Sigmoid colon (tissue), 7 donors: ENCODE results near the gene EMILIN1. TPM values are rescaled to one million over a fixed set of nuclear protein-coding genes. Genes with fewer than 3 reads are reported as not detected.

Source experiments
- DNase-seq: peaks from one replicate; pipeline ENCODE4 v3.0.0-alpha.2; 2019
- H3K27ac ChIP-seq, 4 donors: fragments of 200-600 bp; sonication (generic); one replicate each; pipeline ENCODE4 v1.5.1; 2016 to 2019; ENCODE audit warnings: mild to moderate bottlenecking in 1 of 4
- H3K27me3 ChIP-seq, 3 donors: fragments of 200-600 bp; sonication (generic); one replicate each; pipeline ENCODE4 v1.5.1; 2019; ENCODE audit warnings: mild to moderate bottlenecking in 1 of 3
- H3K36me3 ChIP-seq, 4 donors: fragments of 200-600 bp; sonication (generic); one replicate each; pipeline ENCODE4 v1.5.1; 2016 to 2019
- H3K4me1 ChIP-seq, 4 donors: fragments of 200-600 bp; sonication (generic); one replicate each; pipeline ENCODE4 v1.5.1; 2017 to 2019
- H3K4me3 ChIP-seq, 4 donors: fragments of 200-600 bp; sonication (generic); one replicate each; pipeline ENCODE4 v1.5.1; 2017 to 2019; ENCODE audit warnings: mild to moderate bottlenecking in 2 of 4, moderate library complexity in 1 of 4
- H3K9me3 ChIP-seq, 4 donors: fragments of 200-600 bp in 3 of 4; sonication (generic) in 3 of 4; one replicate each; pipeline versions ENCODE4 v1.5.1 to v1.6.1; 2013 to 2019
- EP300 ChIP-seq, 4 donors: sonication (generic); formaldehyde crosslinking; IDR thresholded peaks; one replicate each; pipeline ENCODE4 v1.6.1; 2017; ENCODE audit warnings: antibody characterized with exemption in 4 of 4
- POLR2A ChIP-seq, 2 donors: fragments of 450-650 bp; IDR thresholded peaks; one replicate each; pipeline ENCODE4 v1.6.1; 2016; ENCODE audit warnings: antibody characterized with exemption in 2 of 2, mild to moderate bottlenecking in 2 of 2, moderate library complexity in 2 of 2
- POLR2AphosphoS5 ChIP-seq, 4 donors: sonication (generic); formaldehyde crosslinking; IDR thresholded peaks; one replicate each; pipeline ENCODE4 v1.6.1; 2017; ENCODE audit warnings: antibody characterized with exemption in 4 of 4
- whole genome bisulfite sequencing, 2 donors: extraction: QIAGEN DNeasy Blood & Tissue Kit; methylation state at CpG; one replicate each; pipeline ENCODE4 v1.1.7; 2013; 5-methylcytosine and 5-hydroxymethylcytosine counted together
- intact Hi-C: fragments of 100-400 bp; cut with DNase I; formaldehyde crosslinking; loops from one replicate; pipeline ENCODE4 v1.15.1; 2023
- polyA plus RNA-seq, 3 donors: library from polyadenylated mRNA; stranded (reverse); fragments of 200-250 nt; gene quantifications; one replicate each; pipeline ENCODE4 v1.2.3, GENCODE V29; 2013
- total RNA-seq, 4 donors: library from RNA; depleted of rRNA; stranded (reverse); fragments of >200 nt; gene quantifications; one replicate each; pipeline ENCODE4 v1.1.0, GENCODE V29; 2016
- TF ChIP-seq, protein P1 (sequence below), 4 experiments: fragments of 450-650 bp in 3 of 4; fragments of 200-600 bp in 1 of 4; IDR thresholded peaks; one replicate each; pipeline ENCODE4 v1.5.1; 2016 to 2019; ENCODE audit warnings: antibody characterized with exemption in 4 of 4, mild to moderate bottlenecking in 3 of 4, moderate library complexity in 2 of 4
- donor health status: healthy with polysubstance abuse.
- donor health status: Bipolar disorder and iron deficiency.
- donor health status: healthy.

Gene EMILIN1
- total and polyA plus RNA-seq, 7 donors, result 4.8 to 350 (median 156) TPM

DNA sequence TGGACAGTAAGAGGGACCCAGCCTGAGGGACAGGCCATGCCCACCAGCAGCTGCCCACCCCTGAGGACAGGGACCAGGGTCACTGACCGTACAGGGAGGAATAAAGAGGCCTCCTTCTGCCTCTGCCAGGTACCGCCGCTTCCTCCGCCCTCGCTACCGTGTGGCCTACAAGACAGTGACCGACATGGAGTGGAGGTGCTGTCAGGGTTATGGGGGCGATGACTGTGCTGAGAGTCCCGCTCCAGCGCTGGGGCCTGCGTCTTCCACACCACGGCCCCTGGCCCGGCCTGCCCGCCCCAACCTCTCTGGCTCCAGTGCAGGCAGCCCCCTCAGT lies 2.2 kb downstream of the EMILIN1 start:
- Histone ChIP-seq H3K4me3 (peak overlapping the region; percentile 71 to 91 (median 74)), H3K27me3 (no peaks in the 10 kb centered on the region), H3K36me3 (peaks cover 9 to 28% (median 15%) of the 10 kb centered on the region in 4 donors), H3K4me1 (peaks cover 0 to 92% (median 81%) of the 10 kb centered on the region in 4 donors), H3K27ac (peak overlapping the region; percentile 94 to 98 (median 97)), H3K9me3 (no peaks in the 10 kb centered on the region)
- no peak for DNase-seq
- WGBS, 2 donors, result 86 to 89% methylated on average over 14 of the region's 14 CpGs
- no peak for TF ChIP-seq POLR2A (IDR thresholded peaks at IDR 0.05)
- no peak for TF ChIP-seq POLR2AphosphoS5 (IDR thresholded peaks at IDR 0.05)
- TF ChIP-seq EP300 (IDR thresholded peaks at IDR 0.05), result no peak
- TF ChIP-seq, protein P1, sequence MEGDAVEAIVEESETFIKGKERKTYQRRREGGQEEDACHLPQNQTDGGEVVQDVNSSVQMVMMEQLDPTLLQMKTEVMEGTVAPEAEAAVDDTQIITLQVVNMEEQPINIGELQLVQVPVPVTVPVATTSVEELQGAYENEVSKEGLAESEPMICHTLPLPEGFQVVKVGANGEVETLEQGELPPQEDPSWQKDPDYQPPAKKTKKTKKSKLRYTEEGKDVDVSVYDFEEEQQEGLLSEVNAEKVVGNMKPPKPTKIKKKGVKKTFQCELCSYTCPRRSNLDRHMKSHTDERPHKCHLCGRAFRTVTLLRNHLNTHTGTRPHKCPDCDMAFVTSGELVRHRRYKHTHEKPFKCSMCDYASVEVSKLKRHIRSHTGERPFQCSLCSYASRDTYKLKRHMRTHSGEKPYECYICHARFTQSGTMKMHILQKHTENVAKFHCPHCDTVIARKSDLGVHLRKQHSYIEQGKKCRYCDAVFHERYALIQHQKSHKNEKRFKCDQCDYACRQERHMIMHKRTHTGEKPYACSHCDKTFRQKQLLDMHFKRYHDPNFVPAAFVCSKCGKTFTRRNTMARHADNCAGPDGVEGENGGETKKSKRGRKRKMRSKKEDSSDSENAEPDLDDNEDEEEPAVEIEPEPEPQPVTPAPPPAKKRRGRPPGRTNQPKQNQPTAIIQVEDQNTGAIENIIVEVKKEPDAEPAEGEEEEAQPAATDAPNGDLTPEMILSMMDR (IDR thresholded peaks at IDR 0.05), result no peak
- intact Hi-C loops, result loop anchor here (1.0 kb wide), 1 partner anchor 30 kb away; no protein-coding TSS in a partner anchor

DNA sequence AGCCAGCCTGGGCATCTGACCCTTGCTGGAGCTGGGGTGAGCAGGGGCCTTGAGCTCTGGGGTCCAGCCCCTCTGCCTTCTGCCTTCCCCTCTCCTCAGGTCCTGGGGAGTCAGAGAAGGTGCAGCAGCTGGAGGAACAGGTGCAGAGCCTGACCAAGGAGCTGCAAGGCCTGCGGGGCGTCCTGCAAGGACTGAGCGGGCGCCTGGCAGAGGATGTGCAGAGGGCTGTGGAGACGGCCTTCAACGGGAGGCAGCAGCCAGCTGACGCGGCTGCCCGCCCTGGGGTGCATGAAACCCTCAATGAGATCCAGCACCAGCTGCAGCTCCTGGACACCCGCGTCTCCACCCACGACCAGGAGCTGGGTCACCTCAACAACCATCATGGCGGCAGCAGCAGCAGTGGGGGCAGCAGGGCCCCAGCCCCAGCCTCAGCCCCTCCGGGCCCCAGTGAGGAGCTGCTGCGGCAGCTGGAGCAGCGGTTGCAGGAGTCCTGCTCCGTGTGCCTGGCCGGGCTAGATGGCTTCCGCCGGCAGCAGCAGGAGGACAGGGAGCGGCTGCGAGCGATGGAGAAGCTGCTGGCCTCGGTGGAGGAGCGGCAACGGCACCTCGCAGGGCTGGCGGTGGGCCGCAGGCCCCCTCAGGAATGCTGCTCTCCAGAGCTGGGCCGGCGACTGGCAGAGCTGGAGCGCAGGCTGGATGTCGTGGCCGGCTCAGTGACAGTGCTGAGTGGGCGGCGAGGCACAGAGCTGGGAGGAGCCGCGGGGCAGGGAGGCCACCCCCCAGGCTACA lies 3.8 kb downstream of the EMILIN1 start:
- Histone ChIP-seq H3K36me3 (peaks cover 9 to 28% (median 15%) of the 10 kb centered on the region in 4 donors), H3K27me3 (no peaks in the 10 kb centered on the region), H3K27ac (peak overlapping the region; percentile 94 to 98 (median 97)), H3K4me3 (peak overlapping the region in 2 of 4 donors; percentile 75 to 91), H3K9me3 (no peaks in the 10 kb centered on the region), H3K4me1 (peaks cover 0 to 89% (median 75%) of the 10 kb centered on the region in 4 donors)
- TF ChIP-seq EP300 (IDR thresholded peaks at IDR 0.05), result no peak
- TF ChIP-seq POLR2AphosphoS5 (IDR thresholded peaks at IDR 0.05), result peak in 1 of 4 donors; percentile 4
- TF ChIP-seq, protein P1 (IDR thresholded peaks at IDR 0.05), result no peak
- no peak for TF ChIP-seq POLR2A (IDR thresholded peaks at IDR 0.05)
- DNase-seq, result no peak
- WGBS, 2 donors, result 92 to 94% methylated on average over 38 of the region's 38 CpGs
- intact Hi-C loops, result no loop called here

DNA sequence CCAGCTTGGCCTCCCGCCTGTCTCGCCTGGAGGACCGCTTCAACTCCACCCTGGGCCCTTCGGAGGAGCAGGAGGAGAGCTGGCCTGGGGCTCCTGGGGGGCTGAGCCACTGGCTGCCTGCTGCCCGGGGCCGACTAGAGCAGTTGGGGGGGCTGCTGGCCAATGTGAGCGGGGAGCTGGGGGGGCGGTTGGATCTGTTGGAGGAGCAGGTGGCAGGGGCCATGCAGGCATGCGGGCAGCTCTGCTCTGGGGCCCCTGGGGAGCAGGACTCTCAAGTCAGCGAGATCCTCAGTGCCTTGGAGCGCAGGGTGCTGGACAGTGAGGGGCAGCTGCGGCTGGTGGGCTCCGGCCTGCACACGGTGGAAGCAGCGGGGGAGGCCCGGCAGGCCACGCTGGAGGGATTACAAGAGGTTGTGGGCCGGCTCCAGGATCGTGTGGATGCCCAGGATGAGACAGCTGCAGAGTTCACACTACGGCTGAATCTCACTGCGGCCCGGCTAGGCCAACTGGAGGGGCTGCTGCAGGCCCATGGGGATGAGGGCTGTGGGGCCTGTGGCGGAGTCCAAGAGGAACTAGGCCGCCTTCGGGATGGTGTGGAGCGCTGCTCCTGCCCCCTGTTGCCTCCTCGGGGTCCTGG lies 4.5 kb downstream of the EMILIN1 start:
- peaks cover 0 to 88% (median 74%) of the 10 kb centered on the region in 4 donors for H3K4me1 ChIP-seq
- H3K9me3 ChIP-seq, result no peaks in the 10 kb centered on the region
- H3K4me3 ChIP-seq, result peak overlapping the region in 1 of 4 donors; percentile 91
- TF ChIP-seq POLR2AphosphoS5 (IDR thresholded peaks at IDR 0.05) (no peak), POLR2A (IDR thresholded peaks at IDR 0.05) (no peak), EP300 (IDR thresholded peaks at IDR 0.05) (no peak)
- TF ChIP-seq, protein P1 (IDR thresholded peaks at IDR 0.05), result no peak
- whole genome bisulfite sequencing, 2 donors, result 89 to 92% methylated on average over 27 of the region's 27 CpGs
- H3K27me3 ChIP-seq, result no peaks in the 10 kb centered on the region
- peak overlapping the region in 3 of 4 donors; percentile 94 to 98 (median 97) for H3K27ac ChIP-seq
- intact Hi-C loops, result no loop called here
- peaks cover 9 to 28% (median 15%) of the 10 kb centered on the region in 4 donors for H3K36me3 ChIP-seq
- DNase-seq, result no peak

DNA sequence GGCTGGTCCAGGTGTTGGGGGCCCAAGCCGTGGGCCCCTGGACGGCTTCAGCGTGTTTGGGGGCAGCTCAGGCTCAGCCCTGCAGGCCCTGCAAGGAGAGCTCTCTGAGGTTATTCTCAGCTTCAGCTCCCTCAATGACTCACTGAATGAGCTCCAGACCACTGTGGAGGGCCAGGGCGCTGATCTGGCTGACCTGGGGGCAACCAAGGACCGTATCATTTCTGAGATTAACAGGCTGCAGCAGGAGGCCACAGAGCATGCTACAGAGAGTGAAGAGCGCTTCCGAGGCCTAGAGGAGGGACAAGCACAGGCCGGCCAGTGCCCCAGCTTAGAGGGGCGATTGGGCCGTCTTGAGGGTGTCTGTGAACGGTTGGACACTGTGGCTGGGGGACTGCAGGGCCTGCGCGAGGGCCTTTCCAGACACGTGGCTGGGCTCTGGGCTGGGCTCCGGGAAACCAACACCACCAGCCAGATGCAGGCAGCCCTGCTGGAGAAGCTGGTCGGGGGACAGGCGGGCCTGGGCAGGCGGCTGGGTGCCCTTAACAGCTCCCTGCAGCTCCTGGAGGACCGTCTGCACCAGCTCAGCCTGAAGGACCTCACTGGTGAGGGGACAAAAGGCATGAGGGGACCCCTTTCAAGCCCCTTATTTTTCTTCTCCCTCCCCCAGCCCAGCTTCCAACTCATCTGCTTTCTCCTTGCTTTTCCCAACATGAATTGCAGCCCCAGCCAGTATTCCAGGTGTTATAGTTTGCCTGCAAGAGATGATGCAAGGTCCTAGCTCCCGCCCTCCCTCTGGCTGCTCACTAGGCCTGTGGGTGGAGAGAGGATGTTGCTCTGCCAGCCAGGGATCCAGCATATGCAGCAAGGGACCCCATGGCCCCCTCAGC lies 5.2 kb downstream of the EMILIN1 start:
- 91% methylated on average over 20 of the region's 20 CpGs for WGBS, 2 donors
- H3K4me3 ChIP-seq, result peak overlapping the region in 1 of 4 donors; percentile 91
- H3K36me3 ChIP-seq, result peaks cover 9 to 28% (median 15%) of the 10 kb centered on the region in 4 donors
- intact Hi-C loops, result loop anchor here (2.0 kb wide), 1 partner anchor 113 kb away; the partner anchor contains the start of gene MAPRE3
- H3K9me3 ChIP-seq, result no peaks in the 10 kb centered on the region
- H3K4me1 ChIP-seq, result peaks cover 0 to 84% (median 70%) of the 10 kb centered on the region in 4 donors
- peak overlapping the region in 3 of 4 donors; percentile 94 to 98 (median 97) for H3K27ac ChIP-seq
- no peaks in the 10 kb centered on the region for H3K27me3 ChIP-seq
- no peak for DNase-seq
- peak in 1 of 4 donors; percentile 17 for TF ChIP-seq POLR2AphosphoS5 (IDR thresholded peaks at IDR 0.05)
- TF ChIP-seq POLR2A (IDR thresholded peaks at IDR 0.05), result no peak
